H1 (cell line): ENCODE measurements around the gene ITPR1. TPM values are rescaled to one million over a fixed set of nuclear protein-coding genes. Genes with fewer than 3 reads are reported as not detected.

Experiments
- CTCF ChIA-PET: fragments of 300-600 bp; sonication (Branson Sonifier 250); formaldehyde crosslinking; loops from one replicate; lab custom pipeline; 2021; ENCODE audit not compliant: partially characterized antibody; lab: Charles Lee
- POLR2A ChIA-PET: fragments of 300-600 bp; sonication (Branson Sonifier 250); formaldehyde crosslinking; loops from one replicate; lab custom pipeline; 2021; ENCODE audit warnings: inconsistent platforms; ENCODE audit not compliant: partially characterized antibody; lab: Charles Lee
- DNase-seq, 2 experiments: peaks; one replicate each; pipeline versions ENCODE4 v3.0.0 to v3.0.0-alpha.2; 2010 to 2022; ENCODE audit warnings: low spot score in 2 of 2, low read depth in 1 of 2, mixed read lengths in 1 of 2
- FAIRE-seq: peaks from 2 replicates; lab custom pipeline; 2011; peaks lifted over from hg19 to GRCh38; lab: Jason Lieb, UNC
- H2AFZ ChIP-seq: 2 replicates; pipeline ENCODE4 v1.8.1; 2012; ENCODE audit warnings: low read length, inconsistent platforms
- H2AK5ac ChIP-seq: 2 replicates; pipeline ENCODE4 v1.6.1; 2013; ENCODE audit warnings: low read depth, low read length
- H2BK120ac ChIP-seq: replicated peaks from 2 replicates; pipeline ENCODE3; 2013; ENCODE audit warnings: low read depth, low read length, inconsistent platforms
- H2BK12ac ChIP-seq: 2 replicates; pipeline ENCODE4 v1.6.1; 2013; ENCODE audit warnings: low read depth, low read length
- H2BK15ac ChIP-seq: 2 replicates; pipeline ENCODE4 v1.6.1; 2013; ENCODE audit warnings: low read length
- H2BK20ac ChIP-seq: 2 replicates; pipeline ENCODE4 v1.6.1; 2013; ENCODE audit warnings: low read length
- H2BK5ac ChIP-seq: 2 replicates; pipeline ENCODE4 v1.6.1; 2013; ENCODE audit warnings: low read depth, low read length
- H3K14ac ChIP-seq: 2 replicates; pipeline ENCODE4 v1.6.1; 2013; ENCODE audit warnings: inconsistent platforms; ENCODE audit not compliant: insufficient read length
- H3K18ac ChIP-seq: 2 replicates; pipeline ENCODE4 v1.6.1; 2013; ENCODE audit warnings: low read length; ENCODE audit errors: extremely low read depth
- H3K23ac ChIP-seq: 2 replicates; pipeline ENCODE4 v1.6.1; 2013; ENCODE audit warnings: inconsistent platforms; ENCODE audit not compliant: insufficient read length
- H3K23me2 ChIP-seq: 2 replicates; pipeline ENCODE4 v1.6.1; 2013; ENCODE audit warnings: low read depth, low read length
- H3K27ac ChIP-seq: 2 replicates; pipeline ENCODE4 v1.6.1; 2011; ENCODE audit warnings: low read depth, low read length, inconsistent platforms
- H3K27me3 ChIP-seq, 4 experiments: replicated peaks in 1 of 4; 1 replicate in 1 of 4; 2 replicates in 3 of 4; pipeline versions ENCODE4 v1.6.1 to v1.8.1; 2011 to 2013; ENCODE audit warnings: low read length in 3 of 4, mild to moderate bottlenecking in 3 of 4, inconsistent platforms in 2 of 4, mixed read lengths in 2 of 4, moderate library complexity in 1 of 4; ENCODE audit not compliant: control insufficient read depth in 3 of 4, insufficient read depth in 3 of 4; ENCODE audit errors: extremely low read depth in 1 of 4
- H3K36me3 ChIP-seq, 4 experiments: 2 replicates each; pipeline versions ENCODE4 v1.6.1 to v1.8.1; 2011 to 2013; ENCODE audit warnings: mild to moderate bottlenecking in 4 of 4, low read length in 3 of 4, moderate library complexity in 2 of 4, control low read depth in 1 of 4, inconsistent platforms in 1 of 4; ENCODE audit not compliant: insufficient read depth in 4 of 4, control insufficient read depth in 2 of 4
- H3K4ac ChIP-seq: replicated peaks from 2 replicates; pipeline ENCODE3; 2013; ENCODE audit warnings: low read length, low read depth, mixed read lengths, inconsistent platforms; ENCODE audit not compliant: insufficient read length
- H3K4me1 ChIP-seq, 4 experiments: replicated peaks in 1 of 4; 1 replicate in 1 of 4; 2 replicates in 3 of 4; pipeline versions ENCODE4 v1.6.1 to v1.8.1; 2011 to 2013; ENCODE audit warnings: low read length in 3 of 4, inconsistent platforms in 2 of 4, mixed read lengths in 1 of 4; ENCODE audit not compliant: insufficient read depth in 4 of 4, control insufficient read depth in 3 of 4
- H3K4me2 ChIP-seq, 2 experiments: 2 replicates each; pipeline versions ENCODE4 v1.6.1 to v1.8.1; 2011 to 2013; ENCODE audit warnings: low read depth in 2 of 2, low read length in 2 of 2, control low read depth in 1 of 2, inconsistent platforms in 1 of 2, mild to moderate bottlenecking in 1 of 2; ENCODE audit not compliant: insufficient read depth in 1 of 2
- H3K4me3 ChIP-seq, 4 experiments: fragments of 200-600, 300-600 bp in 1 of 4; sonication (generic), shearing (Covaris generic), sonication (Bioruptor Twin) in 1 of 4; 2 replicates each; pipeline versions ENCODE4 v1.5.1 to v1.8.1; 2011 to 2016; ENCODE audit warnings: low read length in 4 of 4, low read depth in 3 of 4, control low read depth in 2 of 4, inconsistent platforms in 2 of 4, mild to moderate bottlenecking in 2 of 4, mixed read lengths in 1 of 4, moderate library complexity in 1 of 4; ENCODE audit not compliant: insufficient read depth in 2 of 4; ENCODE audit errors: extremely low read depth in 1 of 4
- H3K56ac ChIP-seq: replicated peaks from 2 replicates; pipeline ENCODE3; 2013; ENCODE audit warnings: low read depth, mild to moderate bottlenecking, mixed read lengths, low read length, inconsistent platforms; ENCODE audit not compliant: insufficient read length
- H3K79me1 ChIP-seq: 2 replicates; pipeline ENCODE4 v1.6.1; 2013; ENCODE audit warnings: low read depth, low read length, control low read depth
- H3K79me2 ChIP-seq, 2 experiments: 2 replicates each; pipeline versions ENCODE4 v1.6.1 to v1.8.1; 2012 to 2013; ENCODE audit warnings: low read length in 2 of 2, mild to moderate bottlenecking in 2 of 2, inconsistent platforms in 1 of 2; ENCODE audit not compliant: insufficient read depth in 2 of 2, control insufficient read depth in 1 of 2
- H3K9ac ChIP-seq, 4 experiments: replicated peaks in 1 of 4; 1 replicate in 1 of 4; 2 replicates in 3 of 4; pipeline versions ENCODE4 v1.6.1 to v1.8.1; 2011 to 2013; ENCODE audit warnings: low read depth in 3 of 4, low read length in 3 of 4, control low read depth in 2 of 4, mild to moderate bottlenecking in 2 of 4, moderate library complexity in 2 of 4, inconsistent platforms in 1 of 4; ENCODE audit errors: extremely low read depth in 1 of 4
- H3K9me3 ChIP-seq, 2 experiments: 2 replicates each; pipeline versions ENCODE4 v1.6.1 to v1.8.1; 2012 to 2013; ENCODE audit warnings: mild to moderate bottlenecking in 2 of 2, moderate library complexity in 2 of 2, control low read depth in 1 of 2, inconsistent platforms in 1 of 2, low read depth in 1 of 2, low read length in 1 of 2, mixed read lengths in 1 of 2; ENCODE audit not compliant: insufficient read depth in 2 of 2
- H4K20me1 ChIP-seq, 2 experiments: replicated peaks in 1 of 2; 2 replicates each; pipeline versions ENCODE3 to v1.8.1; 2011 to 2013; ENCODE audit warnings: inconsistent platforms in 2 of 2, low read length in 2 of 2, mild to moderate bottlenecking in 1 of 2; ENCODE audit not compliant: insufficient read depth in 2 of 2, control insufficient read depth in 1 of 2
- H4K5ac ChIP-seq: 2 replicates; pipeline ENCODE4 v1.6.1; 2013; ENCODE audit warnings: low read length, low read depth, mixed read lengths, inconsistent platforms; ENCODE audit not compliant: insufficient read length
- H4K8ac ChIP-seq: 2 replicates; pipeline ENCODE4 v1.8.0; 2013; ENCODE audit warnings: mild to moderate bottlenecking, moderate library complexity, low read length, inconsistent platforms; ENCODE audit not compliant: insufficient read depth; ENCODE audit errors: extremely low read depth
- H4K91ac ChIP-seq: replicated peaks from 2 replicates; pipeline ENCODE3; 2013; ENCODE audit warnings: low read length, mixed read lengths, inconsistent platforms; ENCODE audit not compliant: insufficient read length
- CREB1 ChIP-seq: IDR thresholded peaks from 2 replicates; pipeline ENCODE4 v1.6.1; 2012; ENCODE audit warnings: inconsistent platforms
- EP300 ChIP-seq, 2 experiments: IDR thresholded peaks; 1 replicate in 1 of 2; 2 replicates in 1 of 2; pipeline ENCODE4 v1.6.1; 2011 to 2012; ENCODE audit warnings: low read depth in 2 of 2, low read length in 2 of 2, mild to moderate bottlenecking in 2 of 2, borderline replicate concordance in 1 of 2, inconsistent platforms in 1 of 2, moderate library complexity in 1 of 2
- EZH2 ChIP-seq: fragments of 200-600 bp; sonication (generic); IDR thresholded peaks from 2 replicates; pipeline ENCODE4 v1.7.1; 2012; ENCODE audit warnings: low read depth, mild to moderate bottlenecking, moderate library complexity, low read length, inconsistent platforms; ENCODE audit not compliant: severe bottlenecking
- SIX5 ChIP-seq: IDR thresholded peaks from 2 replicates; pipeline ENCODE4 v1.6.1; 2011; ENCODE audit warnings: mild to moderate bottlenecking, low read depth, low read length
- SP2 ChIP-seq: IDR thresholded peaks from 2 replicates; pipeline ENCODE4 v1.6.1; 2012; ENCODE audit warnings: mild to moderate bottlenecking, low read length, inconsistent platforms
- SP4 ChIP-seq: IDR thresholded peaks from 2 replicates; pipeline ENCODE4 v1.6.1; 2012; ENCODE audit warnings: low read length, inconsistent platforms
- TCF12 ChIP-seq: IDR thresholded peaks from 2 replicates; pipeline ENCODE4 v1.6.1; 2011; ENCODE audit warnings: low read depth, mild to moderate bottlenecking, low read length
- YY1 ChIP-seq: IDR thresholded peaks from 2 replicates; pipeline ENCODE4 v1.6.1; 2011; ENCODE audit warnings: low read depth, mild to moderate bottlenecking, low read length
- WGBS, 2 experiments: shearing (Covaris generic) in 1 of 2; methylation state at CpG; one replicate each; pipeline versions ENCODE4 v1.1.6 to v1.1.7; 2013 to 2015; ENCODE audit warnings: low lambda C conversion rate in 2 of 2, mixed read lengths in 2 of 2, inconsistent platforms in 1 of 2, low coverage in 1 of 2, missing lambda C conversion rate in 1 of 2; ENCODE audit not compliant: insufficient replicate concordance in 2 of 2, insufficient coverage in 1 of 2, insufficient read length in 1 of 2; ENCODE audit errors: extremely low coverage in 1 of 2, missing lambda C conversion rate in 1 of 2; 5-methylcytosine and 5-hydroxymethylcytosine counted together
- polyA plus RNA-seq, 7 experiments: library from polyadenylated mRNA; depleted of rRNA in 3 of 7; stranded (reverse) in 5 of 7; unstranded in 2 of 7; fragments of >200 nt in 5 of 7; fragments of 200-250 nt in 2 of 7; gene quantifications; 1 replicate in 5 of 7; 2 replicates in 1 of 7; 4 replicates in 1 of 7; pipeline versions ENCODE4 v1.2.1 to v1.2.3, GENCODE V29; 2011 to 2013; ENCODE audit warnings: missing spikeins in 2 of 7, mixed read lengths in 2 of 7
- total RNA-seq: library from RNA; stranded (reverse); fragmentation: NEBNext Ultra II Directional; extraction: Animal tissue kit (Norgen Biotek cat#: 25700); gene quantifications from 2 replicates; pipeline ENCODE4 v1.2.1, GENCODE V29; 2021

Gene ITPR1
- total and polyA plus RNA-seq, 2 of the 8 experiments (the other 6 are each of a cell fraction or from before 2014, with no cell fraction given): 2.5 to 16.3 TPM

GRCh38 chr3:4703054-4703480 is 209.9 kb downstream of the ITPR1 start:
- H3K27me3 ChIP-seq: no peaks in the 10 kb centered on the region
- H2BK15ac ChIP-seq: no peak overlapping the region
- ChIA-PET CTCF (interaction anchor here (0.5 to 3.7 kb wide), 7 partner anchors 8 to 327 kb away, joined by 3 to 34 read pairs (median 3); no protein-coding TSS in a partner anchor), POLR2A (no interaction called here)
- no peak overlapping the region for H2BK120ac ChIP-seq
- no peak overlapping the region for H2BK12ac ChIP-seq
- no peak overlapping the region for H2AFZ ChIP-seq
- no peaks in the 10 kb centered on the region for H3K79me1 ChIP-seq
- H4K91ac ChIP-seq: no peak overlapping the region
- no peak overlapping the region for H3K4me2 ChIP-seq
- H3K9me3 ChIP-seq: no peaks in the 10 kb centered on the region
- H3K27ac ChIP-seq: no peak overlapping the region
- no peak overlapping the region for H3K4me3 ChIP-seq
- H4K20me1 ChIP-seq: no peaks in the 10 kb centered on the region
- H3K18ac ChIP-seq: no peak overlapping the region
- H2AK5ac ChIP-seq: no peak overlapping the region
- peaks cover 0 to 3% (median 0%) of the 10 kb centered on the region in 4 experiments; a peak in 1 of 7 replicates for H3K4me1 ChIP-seq
- no peak overlapping the region for H4K5ac ChIP-seq
- WGBS, 2 experiments: 90% methylated on average over 3 of the region's 3 CpGs; no CpG with 5 or more reads in 1 of the 2 experiments
- H3K23ac ChIP-seq: no peak overlapping the region
- no peak overlapping the region for H3K4ac ChIP-seq
- no peaks in the 10 kb centered on the region for H3K79me2 ChIP-seq
- H3K23me2 ChIP-seq: no peaks in the 10 kb centered on the region
- H2BK5ac ChIP-seq: no peak overlapping the region
- H2BK20ac ChIP-seq: no peak overlapping the region
- H3K14ac ChIP-seq: no peak overlapping the region
- DNase-seq (no peak), FAIRE-seq (no peak)
- H3K9ac ChIP-seq: no peak overlapping the region
- TF ChIP-seq CREB1 (no peak), SP4 (no peak), TCF12 (no peak), SIX5 (no peak), EP300 (IDR thresholded peaks at IDR 0.05; ENCODE audit: borderline replicate concordance in 1 of 2, low read depth in 2 of 2, low read length in 2 of 2) (no peak), YY1 (no peak), SP2 (no peak), EZH2 (no peak)
- TF ChIP-seq, all 59 proteins: peak for 0
- Histone ChIP-seq H4K8ac (no peak overlapping the region), H3K36me3 (no peaks in the 10 kb centered on the region; a peak in 1 of 8 replicates), H3K56ac (no peak overlapping the region)
